ENCODE data around the gene CCDC91.

Gene CCDC91, protein sequence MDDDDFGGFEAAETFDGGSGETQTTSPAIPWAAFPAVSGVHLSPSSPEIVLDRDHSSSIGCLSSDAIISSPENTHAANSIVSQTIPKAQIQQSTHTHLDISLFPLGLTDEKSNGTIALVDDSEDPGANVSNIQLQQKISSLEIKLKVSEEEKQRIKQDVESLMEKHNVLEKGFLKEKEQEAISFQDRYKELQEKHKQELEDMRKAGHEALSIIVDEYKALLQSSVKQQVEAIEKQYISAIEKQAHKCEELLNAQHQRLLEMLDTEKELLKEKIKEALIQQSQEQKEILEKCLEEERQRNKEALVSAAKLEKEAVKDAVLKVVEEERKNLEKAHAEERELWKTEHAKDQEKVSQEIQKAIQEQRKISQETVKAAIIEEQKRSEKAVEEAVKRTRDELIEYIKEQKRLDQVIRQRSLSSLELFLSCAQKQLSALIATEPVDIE

DNA sequence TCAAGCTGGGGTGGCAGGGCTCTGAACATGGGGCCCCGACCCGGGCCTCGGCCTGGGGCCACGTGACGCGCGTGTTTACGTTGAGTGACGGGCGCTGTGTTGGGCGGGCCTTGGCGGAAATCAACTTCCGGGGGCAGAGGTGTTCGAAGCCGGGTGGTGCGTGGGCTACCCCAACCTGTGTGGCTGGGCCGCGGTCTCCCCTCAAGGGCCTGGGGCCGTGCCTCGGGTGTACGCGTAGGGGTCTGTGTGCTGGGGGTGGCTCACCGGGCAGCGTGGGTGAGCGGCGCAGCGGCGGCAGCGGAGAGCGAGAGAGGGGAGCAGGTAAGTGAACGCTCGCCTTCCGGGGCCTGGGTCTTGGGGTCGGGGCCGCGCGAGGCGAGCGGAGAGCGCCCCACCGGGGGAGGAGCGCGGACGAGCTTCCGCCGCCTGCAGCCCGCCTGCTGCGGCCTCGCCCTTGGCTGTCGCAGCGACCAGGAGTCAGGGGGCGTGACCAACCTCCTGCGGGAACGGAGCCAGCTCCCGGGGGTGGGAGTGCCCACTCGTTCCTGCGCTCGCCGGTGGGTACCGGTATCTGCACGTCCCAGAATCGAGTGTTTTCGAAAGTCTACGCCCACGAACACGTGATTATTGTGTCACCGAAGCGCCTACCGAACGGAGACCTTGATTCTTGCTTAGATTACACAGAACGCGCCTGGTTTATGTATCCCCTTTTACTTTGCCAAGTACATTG, at the start of gene CCDC91:
CCDC91 (plus strand) TSS at position 136 of the 730 bp plus-strand sequence. CDS start 66,760 bp downstream, outside the sequence.
- DNase-seq (ENCODE audit: low read depth) = peak; percentile 77

DNA sequence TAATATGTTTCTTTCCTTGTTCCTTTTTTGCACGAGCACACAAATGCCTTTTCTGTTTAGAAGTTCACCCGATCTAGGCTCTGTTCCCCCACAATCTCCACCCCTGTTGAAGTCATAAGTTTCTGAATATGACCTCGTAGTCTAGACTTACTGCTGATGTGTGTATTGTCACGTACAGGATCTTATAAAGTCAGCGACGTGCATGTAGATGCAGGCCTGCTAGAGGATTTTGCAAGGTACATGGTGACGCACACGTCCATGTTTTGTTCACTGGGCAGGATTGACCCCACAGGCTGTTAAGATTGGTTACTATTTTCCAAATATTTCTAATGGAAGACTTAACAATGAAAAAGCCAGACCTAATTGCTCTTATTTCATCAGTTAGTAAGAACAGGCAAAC, 46.2 kb upstream of the CCDC91 start:
- DNase-seq (ENCODE audit: low read depth) = no peak

DNA sequence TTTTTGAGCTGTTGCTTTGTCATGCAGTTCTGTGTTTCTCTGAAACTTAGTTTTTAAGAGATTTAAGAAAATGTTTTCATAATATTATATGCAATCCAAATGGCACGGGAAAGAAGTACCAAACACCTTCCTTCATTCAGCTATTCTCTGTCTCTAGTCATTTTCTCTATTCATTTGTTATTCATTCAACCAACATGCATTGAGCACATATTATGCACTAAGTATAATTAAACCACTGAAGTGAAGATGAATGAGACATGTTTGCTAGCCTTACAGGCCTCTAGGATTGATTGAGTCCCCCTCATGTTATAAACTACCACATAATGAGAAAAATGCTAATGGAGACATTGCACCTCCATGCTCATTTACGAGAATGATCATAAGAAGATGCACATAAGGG, 45.7 kb upstream of the CCDC91 start:
- no peak for DNase-seq (ENCODE audit: low read depth)

DNA sequence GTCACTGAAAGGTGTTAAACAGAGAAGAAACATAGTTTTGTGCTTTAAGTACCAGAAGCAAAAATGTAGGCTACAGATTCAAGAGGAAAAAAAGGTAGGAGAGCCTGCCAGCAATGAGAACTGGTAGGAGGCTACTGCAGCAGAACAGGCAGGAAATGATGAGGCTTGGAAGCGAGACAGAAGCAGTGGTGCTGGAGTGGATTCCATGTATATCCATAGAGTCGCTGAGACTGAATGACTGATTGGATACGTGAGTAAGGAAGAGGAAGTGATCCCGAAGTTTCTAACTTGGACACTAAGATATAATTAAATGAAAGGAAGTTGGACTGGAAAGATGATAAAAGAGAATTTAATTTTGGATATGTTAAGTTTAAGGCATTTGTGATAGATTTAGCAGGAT, 45.0 kb upstream of the CCDC91 start:
- no peak for DNase-seq (ENCODE audit: low read depth)

DNA sequence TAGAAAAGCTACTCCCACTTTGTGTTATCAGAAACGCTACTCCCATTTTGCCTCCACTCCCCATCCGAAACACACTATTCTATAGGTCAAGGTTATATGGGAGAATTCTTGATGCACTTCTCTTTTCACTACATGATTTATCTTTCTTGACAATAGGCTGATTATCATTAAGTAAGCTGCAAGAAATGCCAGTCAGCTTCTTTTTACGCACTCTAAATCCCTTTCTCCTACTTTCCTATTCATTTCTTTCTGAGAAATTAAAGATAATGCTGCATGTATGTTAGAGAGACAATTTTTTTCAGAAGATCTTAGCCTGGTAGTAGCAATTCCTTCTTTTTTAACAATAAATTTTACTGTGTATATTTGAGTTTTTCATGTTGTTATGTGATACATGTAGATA, 41.0 kb upstream of the CCDC91 start:
- no peak for DNase-seq (ENCODE audit: low read depth)

DNA sequence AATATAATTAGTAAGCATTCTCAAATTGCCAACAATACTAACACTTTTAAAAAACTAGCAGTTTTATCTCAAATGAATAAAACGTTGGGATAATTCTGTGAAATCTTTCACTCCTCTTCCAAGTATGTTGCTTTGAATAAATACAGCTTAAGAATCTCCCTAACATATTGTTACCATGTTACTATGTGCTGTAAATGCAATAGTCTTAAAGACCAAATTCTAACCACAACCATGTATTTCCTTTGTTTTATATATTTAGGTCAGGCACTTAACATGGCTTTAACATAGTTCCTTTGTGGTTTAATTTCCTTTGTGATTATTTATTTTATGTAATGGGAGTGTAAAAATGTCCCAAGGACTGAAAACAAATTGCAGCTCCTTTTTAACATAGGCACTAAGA, 33.9 kb upstream of the CCDC91 start:
- no peak for DNase-seq (ENCODE audit: low read depth)

DNA sequence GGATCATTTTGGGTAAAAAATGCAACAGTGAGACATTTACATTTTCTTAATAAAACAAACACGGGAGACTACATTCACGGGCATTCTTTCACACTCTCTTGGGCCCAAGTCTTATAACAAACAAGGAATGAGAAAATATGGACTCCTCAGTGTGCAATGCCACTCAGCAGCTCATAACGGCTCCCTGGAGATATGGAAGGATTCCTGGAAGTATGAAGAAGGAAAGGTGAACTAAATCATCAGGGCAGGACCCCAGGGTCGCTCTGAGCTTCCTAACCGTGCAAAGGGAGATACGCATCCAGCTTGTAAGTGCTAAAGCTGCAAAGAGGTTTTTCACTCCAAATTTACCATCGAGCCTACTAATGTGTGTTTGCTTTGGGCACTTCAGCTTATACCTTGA, 33.5 kb upstream of the CCDC91 start:
- DNase-seq (ENCODE audit: low read depth) = no peak

DNA sequence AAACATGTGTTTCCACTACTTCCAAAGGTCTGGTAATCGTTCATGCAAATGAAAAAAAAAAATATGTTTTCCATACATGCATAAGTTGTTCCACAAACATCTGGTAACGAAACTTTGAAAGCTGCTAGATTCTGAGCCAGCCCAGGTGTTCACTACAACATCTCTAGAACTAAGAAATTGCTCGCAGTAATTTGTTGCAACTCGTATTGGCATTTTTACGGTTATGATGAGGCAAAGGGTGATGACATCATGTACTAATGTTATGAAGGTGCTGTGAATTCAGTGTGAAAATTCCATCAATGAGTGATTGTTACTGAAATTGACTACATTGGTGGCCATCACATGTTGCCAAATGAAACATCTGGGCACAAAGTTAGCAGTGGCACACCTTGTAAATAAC, 31.9 kb upstream of the CCDC91 start:
- no peak for DNase-seq (ENCODE audit: low read depth)

DNA sequence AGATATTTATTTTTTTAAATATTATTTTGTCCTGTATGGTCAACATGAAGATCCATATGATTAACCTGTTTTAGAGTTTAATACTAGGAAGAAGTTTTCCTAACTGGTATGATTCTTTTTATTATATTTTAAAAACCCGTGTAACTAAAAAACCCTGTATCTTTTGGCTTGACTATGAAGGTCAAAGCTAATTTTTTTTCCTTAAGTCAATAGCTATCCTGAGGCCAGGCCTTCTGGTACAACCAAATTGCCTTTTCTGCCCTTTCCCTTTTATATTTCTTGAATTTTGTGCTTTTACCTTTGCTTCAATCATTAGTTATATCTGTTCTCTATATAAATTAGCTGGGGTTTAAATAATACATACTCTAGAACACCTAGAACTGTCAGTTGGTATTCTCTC, 30.6 kb upstream of the CCDC91 start:
- no peak for DNase-seq (ENCODE audit: low read depth)

DNA sequence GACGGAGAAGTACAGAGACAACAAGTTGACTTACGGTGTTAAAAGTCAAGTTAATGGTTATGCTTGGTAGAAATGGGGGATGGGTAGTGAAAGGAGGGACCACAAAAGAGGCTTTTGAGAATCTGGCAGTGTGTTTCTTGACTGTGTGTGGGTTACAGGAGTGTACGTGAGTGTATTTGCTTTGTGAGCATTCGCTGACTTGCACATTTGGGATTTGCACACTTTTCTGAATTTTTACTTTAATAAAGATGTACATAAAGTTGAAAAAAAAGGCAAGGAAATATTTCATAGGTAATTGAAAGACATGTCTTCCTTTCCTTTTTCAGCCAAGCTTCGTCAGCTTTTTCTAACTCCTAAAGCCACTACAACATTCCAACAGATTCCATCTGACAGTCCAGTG, 28.6 kb upstream of the CCDC91 start:
- no peak for DNase-seq (ENCODE audit: low read depth)

DNA sequence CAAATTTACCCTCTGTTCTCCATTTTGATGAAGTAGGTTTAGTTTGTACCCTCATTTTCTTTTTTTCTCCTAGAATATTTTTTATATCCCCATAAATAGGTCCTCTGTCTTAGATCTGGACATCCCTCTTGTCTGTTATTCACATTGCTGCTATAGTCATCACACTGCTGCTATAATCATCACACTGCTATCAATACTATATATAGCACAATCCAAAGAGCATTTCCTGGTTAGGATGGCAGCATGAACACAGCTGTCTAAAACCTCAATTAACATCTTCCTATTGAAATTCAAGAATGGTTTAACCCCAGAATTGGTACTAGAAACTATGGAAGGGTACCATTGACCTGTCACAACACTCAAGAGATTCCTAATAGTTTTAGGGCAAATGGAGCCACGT, 27.6 kb upstream of the CCDC91 start:
- DNase-seq (ENCODE audit: low read depth) = no peak

DNA sequence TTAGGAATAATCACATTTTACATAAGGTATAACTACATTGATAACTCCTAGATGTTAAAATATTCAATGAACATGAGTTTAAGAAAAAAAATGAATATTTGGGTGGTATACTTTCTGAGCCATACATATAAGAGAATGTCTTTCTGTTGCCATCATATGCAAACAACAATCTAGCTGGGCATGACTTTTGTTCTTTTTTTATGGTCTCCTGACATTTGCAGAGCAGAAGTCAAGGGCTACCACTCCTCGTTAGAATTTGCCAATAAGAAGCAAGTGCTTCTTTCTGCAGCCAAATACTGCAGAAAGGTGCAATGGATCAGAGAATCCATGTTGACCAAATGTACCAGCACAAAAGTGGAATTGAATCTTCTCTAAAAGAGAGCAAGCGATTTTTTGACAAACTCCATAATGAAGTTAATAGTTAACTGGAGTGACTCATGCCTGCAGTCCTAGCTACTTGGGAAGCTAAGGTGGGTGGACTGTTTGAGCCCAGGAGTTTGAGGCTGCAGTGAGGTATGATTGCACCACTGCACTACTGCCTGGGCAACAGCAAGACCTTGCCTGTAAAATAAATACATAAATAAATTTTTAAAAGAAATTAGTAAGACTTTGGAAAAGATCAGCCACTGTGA, 25.5 kb upstream of the CCDC91 start:
- DNase-seq (ENCODE audit: low read depth) = no peak

DNA sequence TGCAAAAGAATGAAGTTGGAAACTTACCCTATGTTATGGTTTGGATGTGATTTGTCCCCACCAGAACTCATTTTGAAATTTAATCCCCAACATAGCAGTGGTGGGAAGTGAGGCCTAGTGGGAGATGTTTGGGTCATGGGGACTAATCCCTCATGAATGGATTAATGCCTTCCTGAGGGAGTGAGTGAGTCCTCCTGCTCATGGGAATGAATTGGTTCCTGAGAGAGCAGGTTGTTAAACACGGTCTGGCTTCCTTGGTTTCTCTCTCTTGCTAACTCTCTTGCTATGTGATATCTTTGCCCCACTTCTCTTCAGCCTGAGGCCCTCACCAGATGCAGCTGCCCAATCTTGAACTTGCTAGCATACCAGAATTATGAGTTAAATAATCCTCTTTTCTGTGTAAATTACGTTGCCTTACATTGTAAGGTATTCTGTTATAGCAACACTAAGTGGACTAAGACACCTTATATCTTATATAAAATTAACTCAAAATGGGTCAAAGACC, 22.2 kb upstream of the CCDC91 start:
- no peak for DNase-seq (ENCODE audit: low read depth)

DNA sequence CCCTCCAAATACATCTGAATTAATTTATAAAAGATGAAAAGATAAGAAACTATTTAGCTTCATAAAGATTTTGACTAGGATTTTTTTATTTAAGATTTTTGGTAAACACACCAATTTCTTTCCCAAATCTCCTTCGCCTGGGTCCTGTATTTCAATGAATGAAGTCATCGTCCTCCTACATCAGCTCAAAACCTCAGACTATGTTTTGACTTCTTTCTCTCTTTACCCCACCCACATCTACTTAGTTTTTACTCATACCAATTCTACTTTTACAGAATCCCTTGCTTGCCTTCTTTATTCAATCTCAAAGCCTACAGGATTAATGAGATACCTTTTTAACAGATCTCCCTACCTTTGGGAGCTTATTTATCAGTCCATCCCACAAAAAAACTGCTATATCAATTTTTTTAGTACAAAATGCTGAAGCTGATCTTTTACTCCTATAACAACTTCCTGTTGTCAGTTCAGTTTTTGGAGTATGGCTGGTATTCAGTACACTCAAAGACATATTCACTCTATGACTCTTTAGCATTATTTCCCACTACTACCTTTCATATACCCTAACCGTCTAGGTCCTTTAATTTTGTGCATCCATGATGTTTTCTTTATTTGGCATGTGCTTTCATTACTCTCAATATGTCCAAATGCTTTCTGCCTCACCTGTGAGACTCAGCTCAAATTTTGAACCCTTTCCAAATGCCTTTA, 18.7 kb upstream of the CCDC91 start:
- DNase-seq (ENCODE audit: low read depth) = no peak

DNA sequence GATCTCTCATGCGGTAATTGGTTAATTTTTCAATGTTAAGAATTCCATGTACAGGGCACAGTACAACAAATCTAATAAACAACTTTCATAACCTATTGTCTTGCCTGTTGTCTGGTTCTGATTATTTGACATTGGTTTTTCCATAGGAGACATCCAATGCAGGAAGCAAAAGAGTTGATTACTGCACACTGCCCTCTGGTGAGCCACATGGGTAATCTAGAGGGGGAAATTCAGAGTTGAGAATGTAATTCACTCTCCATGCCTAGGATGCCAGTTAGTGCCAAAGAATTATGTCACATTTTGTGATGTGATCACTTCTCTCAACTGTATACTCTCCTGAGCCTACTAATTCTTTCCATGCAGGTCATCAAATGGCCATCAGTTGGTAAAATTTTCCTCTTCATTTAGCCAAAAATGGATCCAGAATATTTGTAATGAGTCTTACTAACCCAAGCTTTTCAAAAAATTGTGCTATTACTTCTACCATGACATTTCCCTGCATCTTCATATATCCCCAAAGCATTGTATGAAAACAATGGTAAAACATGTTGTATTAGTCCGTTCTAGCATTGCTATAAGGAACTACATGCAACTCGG, 17.7 kb upstream of the CCDC91 start:
- no peak for DNase-seq (ENCODE audit: low read depth)

DNA sequence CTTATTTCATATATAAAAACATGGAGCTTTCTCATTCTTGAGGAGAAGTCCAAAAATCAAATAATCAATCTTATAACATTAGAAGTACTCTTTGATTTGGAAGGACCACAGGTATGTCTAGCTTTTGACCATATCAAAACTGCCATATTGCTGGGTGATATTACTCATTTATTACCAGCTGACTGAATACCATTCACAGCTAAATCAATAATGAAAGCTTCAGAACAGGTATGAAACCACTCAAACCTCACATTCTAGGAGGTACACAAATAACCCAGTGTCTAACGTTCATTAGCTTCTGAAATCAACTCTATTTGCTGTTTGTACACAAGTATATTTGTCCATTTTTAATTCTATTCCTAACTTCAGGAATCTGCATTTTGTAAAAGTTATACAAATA, 16.8 kb upstream of the CCDC91 start:
- no peak for DNase-seq (ENCODE audit: low read depth)

DNA sequence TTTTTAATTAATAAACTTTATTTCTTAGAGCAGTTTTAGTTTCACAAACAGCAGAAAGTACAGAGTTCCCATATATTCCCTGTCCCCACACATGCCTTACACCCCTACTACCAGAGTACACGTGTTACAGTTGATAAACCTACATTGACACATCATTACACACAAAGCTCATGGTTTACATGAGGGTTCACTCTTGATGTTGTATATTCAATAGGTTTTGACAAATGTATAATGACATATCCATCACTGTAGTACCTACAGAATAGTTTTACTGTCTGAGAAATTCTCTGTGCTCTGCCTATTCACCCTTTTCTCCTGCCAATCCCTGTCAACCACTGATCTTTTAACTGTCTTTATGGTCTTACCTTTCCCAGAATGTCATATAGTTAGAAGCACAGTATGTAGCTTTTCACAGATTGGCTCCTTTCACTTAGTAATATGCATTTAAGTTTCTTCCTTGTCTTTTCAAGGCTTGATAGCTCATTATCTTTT, 15.1 kb upstream of the CCDC91 start:
- no peak for DNase-seq (ENCODE audit: low read depth)

DNA sequence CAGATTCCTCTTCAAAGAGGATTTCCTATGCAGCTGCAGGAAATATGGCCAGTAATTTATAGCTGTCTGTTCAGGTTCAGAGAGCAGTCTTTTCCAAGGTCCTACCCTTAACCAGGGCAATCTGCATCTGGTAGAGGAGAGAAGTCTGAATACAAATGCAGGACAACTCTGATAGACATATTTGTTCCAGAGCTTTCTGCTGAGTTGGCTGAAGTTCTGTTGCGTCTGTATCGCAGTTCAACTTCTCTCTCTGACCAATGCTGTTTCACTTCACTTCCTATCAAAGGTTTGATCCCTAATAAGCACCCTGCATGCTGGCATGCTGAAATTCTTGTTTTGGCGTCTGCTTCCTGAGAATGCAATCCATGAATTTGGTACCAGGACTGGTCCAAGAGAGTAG, 14.0 kb upstream of the CCDC91 start:
- no peak for DNase-seq (ENCODE audit: low read depth)

DNA sequence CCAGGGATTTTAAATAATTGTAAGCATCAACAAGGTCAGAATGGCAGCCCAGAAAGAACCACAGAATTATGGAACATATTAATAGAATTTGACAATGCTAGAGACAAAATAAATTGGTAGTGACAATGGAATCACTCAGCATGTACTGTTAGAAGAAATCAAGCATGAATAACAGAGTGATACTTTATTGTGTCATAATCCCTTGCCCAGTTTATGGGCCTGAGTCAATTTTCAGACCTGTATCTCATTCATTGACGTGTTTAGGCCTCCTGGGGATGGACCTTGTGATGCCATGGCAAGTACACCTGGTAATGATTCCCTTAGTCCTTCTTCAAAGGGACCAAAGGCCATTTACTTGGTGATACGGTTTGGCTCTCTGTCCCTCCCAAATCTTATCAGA, 12.8 kb upstream of the CCDC91 start:
- no peak for DNase-seq (ENCODE audit: low read depth)

DNA sequence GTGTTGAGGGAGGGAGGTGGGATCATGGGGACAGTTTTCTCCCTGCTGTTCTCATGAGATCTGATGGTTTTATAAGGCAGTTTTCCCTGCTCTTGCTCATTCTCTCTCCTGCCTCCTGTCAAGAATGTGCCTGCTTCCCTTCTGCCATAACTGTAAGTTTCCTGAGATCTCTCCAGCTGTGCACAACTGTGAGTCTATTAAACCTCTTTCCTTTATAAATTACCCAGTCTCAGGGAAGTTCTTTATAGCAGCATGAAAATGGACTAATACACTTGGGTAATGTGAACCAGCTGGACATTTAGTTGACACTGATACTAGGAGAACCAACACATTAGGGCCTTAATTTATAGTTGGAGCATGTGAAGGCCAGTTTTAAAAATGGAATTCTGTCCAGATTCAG, 12.4 kb upstream of the CCDC91 start:
- DNase-seq (ENCODE audit: low read depth) = no peak

DNA sequence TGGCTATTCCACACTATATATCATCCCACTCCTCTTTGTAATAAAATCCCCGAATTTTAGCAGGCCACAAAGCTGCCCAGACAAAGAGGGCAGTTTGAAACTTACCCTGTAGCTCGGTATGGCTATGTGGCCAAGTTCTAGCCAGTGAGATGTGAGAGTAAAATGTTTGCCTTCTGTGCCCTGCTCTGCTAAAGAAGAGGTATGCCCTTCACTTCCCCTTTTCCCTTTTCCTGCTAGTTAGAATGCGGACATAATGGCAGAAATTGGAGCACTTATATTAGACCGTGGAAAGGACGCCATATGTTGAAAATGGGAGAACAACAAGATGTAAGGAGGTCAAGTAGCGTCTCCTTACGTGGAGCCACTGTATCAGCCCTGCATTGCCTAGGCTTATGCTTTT, 11.5 kb upstream of the CCDC91 start:
- no peak for DNase-seq (ENCODE audit: low read depth)

DNA sequence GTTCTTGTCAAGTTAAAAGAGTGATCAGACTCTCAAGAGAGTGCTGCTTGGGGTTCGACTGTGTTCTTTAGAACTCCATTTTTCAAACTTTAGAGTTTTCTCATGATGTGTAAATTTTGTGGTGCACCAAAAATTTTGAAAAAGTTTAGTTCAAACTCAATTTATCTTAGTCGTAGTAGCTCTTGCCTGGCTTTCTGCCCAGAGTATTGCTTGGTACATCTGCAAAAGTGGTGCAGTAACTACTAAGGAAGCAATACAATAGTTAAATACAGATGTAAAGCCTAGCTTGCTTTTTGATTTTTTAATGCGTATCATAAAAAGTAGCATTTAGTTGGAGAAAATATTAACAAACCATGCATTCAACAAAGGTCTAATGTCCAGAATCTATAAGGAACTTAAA, 9.5 kb upstream of the CCDC91 start:
- no peak for DNase-seq (ENCODE audit: low read depth)
